ENCODE measurements around the gene UBL7. TPM values are rescaled to one million over a fixed set of nuclear protein-coding genes. Genes with fewer than 3 reads are reported as not detected.

Gene UBL7
- total RNA-seq, 1 donor from 2014 or later, result 53.7 TPM

DNA sequence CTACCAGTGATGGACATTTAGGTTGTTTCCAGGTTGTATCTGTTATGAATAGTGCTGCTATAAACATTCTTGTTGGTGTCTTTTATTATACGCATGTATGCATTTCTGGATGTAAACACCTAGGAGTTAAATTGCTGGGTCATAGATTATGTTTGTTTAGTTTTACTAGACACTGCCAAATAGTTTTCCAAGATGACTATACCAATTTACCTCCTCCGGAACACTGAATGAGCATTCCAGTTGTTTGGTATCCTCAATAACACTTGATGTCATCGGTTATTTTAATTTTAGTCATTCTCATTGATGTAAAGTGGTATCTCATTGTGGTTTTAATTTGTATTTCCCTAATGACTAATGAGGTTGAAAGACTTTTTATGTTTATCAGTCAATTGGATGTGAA, 43.5 kb upstream of the UBL7 start:
- Mint-ChIP-seq H3K27me3 (no peaks in the 10 kb centered on the region), H3K27ac (no peak overlapping the region), H3K4me1 (ENCODE audit: low read depth) (no peaks in the 10 kb centered on the region), H3K9me3 (ENCODE audit: low read depth) (no peaks in the 10 kb centered on the region), H3K4me3 (ENCODE audit: low read depth) (no peak overlapping the region), H3K36me3 (ENCODE audit: insufficient read depth) (peaks cover 12% of the 10 kb centered on the region)
- no peak for DNase-seq (ENCODE audit: low spot score, unreplicated experiment)
- TF ChIP-seq, protein P1, sequence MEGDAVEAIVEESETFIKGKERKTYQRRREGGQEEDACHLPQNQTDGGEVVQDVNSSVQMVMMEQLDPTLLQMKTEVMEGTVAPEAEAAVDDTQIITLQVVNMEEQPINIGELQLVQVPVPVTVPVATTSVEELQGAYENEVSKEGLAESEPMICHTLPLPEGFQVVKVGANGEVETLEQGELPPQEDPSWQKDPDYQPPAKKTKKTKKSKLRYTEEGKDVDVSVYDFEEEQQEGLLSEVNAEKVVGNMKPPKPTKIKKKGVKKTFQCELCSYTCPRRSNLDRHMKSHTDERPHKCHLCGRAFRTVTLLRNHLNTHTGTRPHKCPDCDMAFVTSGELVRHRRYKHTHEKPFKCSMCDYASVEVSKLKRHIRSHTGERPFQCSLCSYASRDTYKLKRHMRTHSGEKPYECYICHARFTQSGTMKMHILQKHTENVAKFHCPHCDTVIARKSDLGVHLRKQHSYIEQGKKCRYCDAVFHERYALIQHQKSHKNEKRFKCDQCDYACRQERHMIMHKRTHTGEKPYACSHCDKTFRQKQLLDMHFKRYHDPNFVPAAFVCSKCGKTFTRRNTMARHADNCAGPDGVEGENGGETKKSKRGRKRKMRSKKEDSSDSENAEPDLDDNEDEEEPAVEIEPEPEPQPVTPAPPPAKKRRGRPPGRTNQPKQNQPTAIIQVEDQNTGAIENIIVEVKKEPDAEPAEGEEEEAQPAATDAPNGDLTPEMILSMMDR (IDR thresholded peaks at IDR 0.05; ENCODE audit: unreplicated experiment), result no peak

GRCh38 chr15:74502301-74502700, 41.3 kb upstream of the UBL7 start:
- DNase-seq (ENCODE audit: low spot score, unreplicated experiment), result no peak
- TF ChIP-seq, protein P1 (IDR thresholded peaks at IDR 0.05; ENCODE audit: unreplicated experiment), result no peak

GRCh38 chr15:74500401-74500800, 39.4 kb upstream of the UBL7 start:
- Mint-ChIP-seq H3K36me3 (ENCODE audit: insufficient read depth) (peaks cover 12% of the 10 kb centered on the region), H3K9me3 (ENCODE audit: low read depth) (no peaks in the 10 kb centered on the region), H3K27ac (no peak overlapping the region), H3K4me1 (ENCODE audit: low read depth) (peaks cover 3% of the 10 kb centered on the region), H3K4me3 (ENCODE audit: low read depth) (no peak overlapping the region), H3K27me3 (no peaks in the 10 kb centered on the region)
- TF ChIP-seq, protein P1 (IDR thresholded peaks at IDR 0.05; ENCODE audit: unreplicated experiment), result no peak
- DNase-seq (ENCODE audit: low spot score, unreplicated experiment), result no peak

More at GRCh38 chr15:74502301-74502700, 41.3 kb upstream of the UBL7 start:
- H3K27ac Mint-ChIP-seq, result peak overlapping the region; percentile 25
- peaks cover 12% of the 10 kb centered on the region for H3K36me3 Mint-ChIP-seq (ENCODE audit: insufficient read depth)
- H3K27me3 Mint-ChIP-seq, result no peaks in the 10 kb centered on the region
- H3K4me3 Mint-ChIP-seq (ENCODE audit: low read depth), result no peak overlapping the region
- peaks cover 3% of the 10 kb centered on the region for H3K4me1 Mint-ChIP-seq (ENCODE audit: low read depth)
- no peaks in the 10 kb centered on the region for H3K9me3 Mint-ChIP-seq (ENCODE audit: low read depth)

- no peaks in the 10 kb centered on the region for H3K9me3 Mint-ChIP-seq (ENCODE audit: low read depth)
- H3K27me3 Mint-ChIP-seq, result no peaks in the 10 kb centered on the region
- H3K4me1 Mint-ChIP-seq (ENCODE audit: low read depth), result peaks cover 3% of the 10 kb centered on the region
- TF ChIP-seq, protein P1 (IDR thresholded peaks at IDR 0.05; ENCODE audit: unreplicated experiment), result no peak
- H3K4me3 Mint-ChIP-seq (ENCODE audit: low read depth), result no peak overlapping the region
- no peak overlapping the region for H3K27ac Mint-ChIP-seq
- DNase-seq (ENCODE audit: low spot score, unreplicated experiment), result no peak
- peaks cover 9% of the 10 kb centered on the region for H3K36me3 Mint-ChIP-seq (ENCODE audit: insufficient read depth)
These were observed 38.4 kb upstream of the UBL7 start for GRCh38 chr15:74499366-74499765.

- H3K4me3 Mint-ChIP-seq (ENCODE audit: low read depth), result no peak overlapping the region
- H3K27me3 Mint-ChIP-seq, result no peaks in the 10 kb centered on the region
- H3K27ac Mint-ChIP-seq, result no peak overlapping the region
These were observed 36.6 kb upstream of the UBL7 start for GRCh38 chr15:74497584-74497983.

More at GRCh38 chr15:74497584-74497983, 36.6 kb upstream of the UBL7 start:
- TF ChIP-seq, protein P1 (IDR thresholded peaks at IDR 0.05; ENCODE audit: unreplicated experiment), result no peak
- H3K9me3 Mint-ChIP-seq (ENCODE audit: low read depth), result no peaks in the 10 kb centered on the region
- DNase-seq (ENCODE audit: low spot score, unreplicated experiment), result no peak
- peaks cover 3% of the 10 kb centered on the region for H3K4me1 Mint-ChIP-seq (ENCODE audit: low read depth)
- H3K36me3 Mint-ChIP-seq (ENCODE audit: insufficient read depth), result peaks cover 2% of the 10 kb centered on the region

Data from progenitor cell of endocrine pancreas (in vitro differentiated cells).